ENCODE results near the gene ADGRD1. TPM values are rescaled to one million over a fixed set of nuclear protein-coding genes. Genes with fewer than 3 reads are reported as not detected.

ADGRD1 gene
- total RNA-seq, 1 donor from 2014 or later, result 46.9 TPM

GRCh38 chr12:131093604-131093955 is 139.9 kb downstream of the ADGRD1 start:
- no peak overlapping the region for H3K4me3 ChIP-seq
- TF ChIP-seq, protein P1, sequence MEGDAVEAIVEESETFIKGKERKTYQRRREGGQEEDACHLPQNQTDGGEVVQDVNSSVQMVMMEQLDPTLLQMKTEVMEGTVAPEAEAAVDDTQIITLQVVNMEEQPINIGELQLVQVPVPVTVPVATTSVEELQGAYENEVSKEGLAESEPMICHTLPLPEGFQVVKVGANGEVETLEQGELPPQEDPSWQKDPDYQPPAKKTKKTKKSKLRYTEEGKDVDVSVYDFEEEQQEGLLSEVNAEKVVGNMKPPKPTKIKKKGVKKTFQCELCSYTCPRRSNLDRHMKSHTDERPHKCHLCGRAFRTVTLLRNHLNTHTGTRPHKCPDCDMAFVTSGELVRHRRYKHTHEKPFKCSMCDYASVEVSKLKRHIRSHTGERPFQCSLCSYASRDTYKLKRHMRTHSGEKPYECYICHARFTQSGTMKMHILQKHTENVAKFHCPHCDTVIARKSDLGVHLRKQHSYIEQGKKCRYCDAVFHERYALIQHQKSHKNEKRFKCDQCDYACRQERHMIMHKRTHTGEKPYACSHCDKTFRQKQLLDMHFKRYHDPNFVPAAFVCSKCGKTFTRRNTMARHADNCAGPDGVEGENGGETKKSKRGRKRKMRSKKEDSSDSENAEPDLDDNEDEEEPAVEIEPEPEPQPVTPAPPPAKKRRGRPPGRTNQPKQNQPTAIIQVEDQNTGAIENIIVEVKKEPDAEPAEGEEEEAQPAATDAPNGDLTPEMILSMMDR (IDR thresholded peaks at IDR 0.05), result no peak
- DNase-seq (ENCODE audit: low spot score in 2 of 2), result peak in 1 of 2 donors; percentile 56
- no peaks in the 10 kb centered on the region for H3K4me1 ChIP-seq
- intact Hi-C loops (cut with DNase I), result no loop called here
- no peaks in the 10 kb centered on the region for H3K9me3 ChIP-seq
- H3K36me3 ChIP-seq, result no peaks in the 10 kb centered on the region
- no peaks in the 10 kb centered on the region for H3K27me3 ChIP-seq
- H3K27ac ChIP-seq, result no peak overlapping the region

GRCh38 chr12:131093971-131094830 is 140.5 kb downstream of the ADGRD1 start:
- Histone ChIP-seq H3K27ac (no peak overlapping the region), H3K9me3 (no peaks in the 10 kb centered on the region), H3K4me1 (no peaks in the 10 kb centered on the region), H3K27me3 (no peaks in the 10 kb centered on the region), H3K4me3 (no peak overlapping the region), H3K36me3 (no peaks in the 10 kb centered on the region)
- TF ChIP-seq, protein P1 (IDR thresholded peaks at IDR 0.05), result no peak
- DNase-seq (ENCODE audit: low spot score in 2 of 2), result peak in 1 of 2 donors; percentile 51
- intact Hi-C loops (cut with DNase I), result no loop called here

DNA sequence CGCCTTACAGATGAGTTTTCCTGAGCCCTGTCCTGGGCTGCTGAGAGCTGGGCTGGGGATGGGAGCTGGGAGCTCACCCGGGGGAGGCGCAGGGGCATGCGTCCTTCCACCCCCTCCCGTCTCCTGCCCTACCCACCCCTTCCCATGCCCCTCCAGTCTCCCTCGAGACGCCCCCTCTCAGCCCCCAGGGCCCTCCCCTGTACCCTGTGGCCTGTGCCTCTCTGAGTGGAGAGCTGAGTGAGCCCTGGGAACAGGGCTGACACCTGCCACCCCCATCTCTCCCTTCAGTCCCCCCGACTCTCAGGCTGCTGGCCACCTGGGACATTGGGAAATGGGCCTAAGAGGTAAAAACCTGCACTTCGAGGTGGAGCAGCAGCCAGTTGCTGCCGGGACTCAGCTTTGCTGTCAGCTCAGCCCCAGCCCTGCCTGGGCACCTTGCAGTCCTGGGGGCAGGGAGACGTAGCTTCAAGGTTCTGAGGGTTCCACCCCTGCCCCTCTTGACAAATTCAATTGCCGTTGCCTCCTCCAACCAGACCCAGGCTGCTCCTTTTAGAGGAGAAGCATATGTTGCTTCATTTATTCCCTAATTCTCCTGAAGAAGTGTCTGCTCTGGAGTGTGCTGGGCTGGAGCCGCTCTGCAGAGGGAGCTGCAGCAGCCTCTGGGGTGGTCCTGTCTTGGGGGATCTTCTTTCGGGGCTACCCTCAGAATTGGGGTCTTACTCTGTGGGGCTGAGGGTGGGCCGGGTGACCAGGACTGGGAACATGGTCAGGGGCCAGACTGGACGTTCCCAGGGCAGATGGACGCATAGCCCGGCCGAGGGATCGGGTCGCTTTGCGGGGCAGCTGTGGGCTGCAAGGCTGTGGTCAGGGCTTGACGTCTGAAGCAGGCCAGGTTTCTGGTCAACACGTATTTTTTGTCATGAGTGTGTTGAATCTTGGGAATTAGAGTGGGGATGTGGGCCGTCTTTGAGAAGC is 141.4 kb downstream of the ADGRD1 start:
- Histone ChIP-seq H3K27ac (no peak overlapping the region), H3K4me1 (no peaks in the 10 kb centered on the region), H3K4me3 (no peak overlapping the region), H3K27me3 (no peaks in the 10 kb centered on the region), H3K36me3 (no peaks in the 10 kb centered on the region), H3K9me3 (no peaks in the 10 kb centered on the region)
- peak in 1 of 2 donors; percentile 57 for DNase-seq (ENCODE audit: low spot score in 2 of 2)
- TF ChIP-seq, protein P1 (IDR thresholded peaks at IDR 0.05), result no peak
- intact Hi-C loops (cut with DNase I), result no loop called here

DNA sequence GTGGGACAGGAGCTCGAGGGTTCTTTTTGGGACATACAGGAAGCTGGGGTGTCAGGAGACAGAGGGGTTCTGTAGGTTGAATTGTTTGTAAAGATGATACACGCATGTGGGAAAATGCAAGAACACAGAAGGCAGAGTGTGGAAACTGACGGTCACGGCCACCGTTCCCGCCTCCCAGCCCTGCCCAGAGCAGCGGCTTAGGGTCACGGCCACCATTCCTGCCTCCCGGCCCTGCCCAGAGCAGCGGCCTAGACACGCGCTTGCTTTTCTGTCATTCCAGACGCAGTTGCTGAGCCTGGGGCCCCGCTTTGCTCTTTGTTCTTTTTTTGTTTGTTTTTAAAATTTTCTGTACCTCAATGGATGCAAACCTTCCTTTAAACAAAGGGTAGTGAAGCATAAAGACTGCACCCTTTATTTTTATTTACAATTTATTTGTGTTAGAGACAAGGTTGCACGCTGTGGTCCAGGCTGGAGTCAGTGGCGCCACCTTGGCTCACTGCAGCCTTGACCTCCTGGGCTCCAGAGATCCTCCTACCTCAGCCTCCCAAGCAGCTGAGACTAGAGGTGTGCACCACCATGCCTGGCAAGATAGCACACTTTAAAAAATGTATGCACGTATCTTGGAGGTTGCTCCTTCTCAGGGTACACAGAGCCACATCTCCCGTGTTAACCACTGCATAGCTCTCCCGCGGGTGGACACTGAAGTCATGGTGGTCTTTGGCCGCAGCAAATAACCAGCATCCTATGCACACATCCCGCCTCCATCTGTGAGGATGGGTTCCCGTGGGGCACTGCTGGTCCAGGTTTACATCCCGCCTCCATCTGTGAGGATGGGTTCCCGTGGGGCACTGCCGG is 142.3 kb downstream of the ADGRD1 start:
- H3K9me3 ChIP-seq, result no peaks in the 10 kb centered on the region
- H3K36me3 ChIP-seq, result no peaks in the 10 kb centered on the region
- DNase-seq (ENCODE audit: low spot score in 2 of 2), result peak in 1 of 2 donors; percentile 38
- no peak overlapping the region for H3K4me3 ChIP-seq
- TF ChIP-seq, protein P1 (IDR thresholded peaks at IDR 0.05), result no peak
- no peak overlapping the region for H3K27ac ChIP-seq
- no peaks in the 10 kb centered on the region for H3K27me3 ChIP-seq
- intact Hi-C loops (cut with DNase I), result no loop called here
- no peaks in the 10 kb centered on the region for H3K4me1 ChIP-seq

- TF ChIP-seq, protein P1 (IDR thresholded peaks at IDR 0.05), result no peak
- DNase-seq (ENCODE audit: low spot score in 2 of 2), result peak in 1 of 2 donors; percentile 44
- Histone ChIP-seq H3K9me3 (no peaks in the 10 kb centered on the region), H3K27me3 (no peaks in the 10 kb centered on the region), H3K4me3 (no peak overlapping the region), H3K36me3 (no peaks in the 10 kb centered on the region), H3K27ac (no peak overlapping the region), H3K4me1 (no peaks in the 10 kb centered on the region)
- intact Hi-C loops (cut with DNase I), result no loop called here
These were observed 143.0 kb downstream of the ADGRD1 start for GRCh38 chr12:131096681-131097181.
